DOHH2 (cell line): Measurements from ENCODE around the gene TUBA4B.

Experiments
- H3F3A ChIP-seq: fragments of 200-600 bp; sonication (generic), shearing (Covaris generic); 2 replicates; pipeline ENCODE4 v1.6.0; 2016; ENCODE audit warnings: antibody characterized with exemption, mild to moderate bottlenecking; ENCODE audit not compliant: control insufficient read depth, insufficient read depth
- H3K27ac ChIP-seq: fragments of 200-600 bp; sonication (generic); 2 replicates; pipeline ENCODE4 v1.5.1; 2014; ENCODE audit warnings: low read depth, mild to moderate bottlenecking, low read length, moderate library complexity
- H3K27me3 ChIP-seq: fragments of 200-600 bp; sonication (generic); 2 replicates; pipeline ENCODE4 v1.6.1; 2014; ENCODE audit warnings: mild to moderate bottlenecking, low read length, mixed read lengths; ENCODE audit not compliant: control insufficient read depth
- H3K36me3 ChIP-seq: fragments of 200-600 bp; sonication (generic); 2 replicates; pipeline ENCODE4 v1.6.1; 2014; ENCODE audit warnings: mild to moderate bottlenecking, low read length, moderate library complexity, mixed read lengths; ENCODE audit not compliant: control insufficient read depth
- H3K4me1 ChIP-seq: fragments of 200-600 bp; sonication (generic); 2 replicates; pipeline ENCODE4 v1.6.1; 2014; ENCODE audit warnings: mild to moderate bottlenecking, low read length, mixed read lengths; ENCODE audit not compliant: control insufficient read depth
- H3K4me2 ChIP-seq: fragments of 200-600 bp; sonication (generic); 2 replicates; pipeline ENCODE4 v1.6.0; 2014; ENCODE audit warnings: mild to moderate bottlenecking, low read length, moderate library complexity
- H3K4me3 ChIP-seq: fragments of 200-600 bp; sonication (generic); 2 replicates; pipeline ENCODE4 v1.5.1; 2014; ENCODE audit warnings: mild to moderate bottlenecking, low read length, mixed read lengths
- H3K79me2 ChIP-seq: fragments of 200-600 bp; sonication (generic); 2 replicates; pipeline ENCODE4 v1.6.1; 2014; ENCODE audit warnings: mild to moderate bottlenecking, low read length, mixed read lengths; ENCODE audit not compliant: control insufficient read depth
- H3K9me2 ChIP-seq: fragments of 200-600 bp; sonication (generic); replicated peaks from 2 replicates; pipeline ENCODE4 v1.6.1; 2014; ENCODE audit warnings: mild to moderate bottlenecking, low read length, mixed read lengths; ENCODE audit not compliant: control insufficient read depth
- H3K9me3 ChIP-seq: fragments of 200-600 bp; sonication (generic); 2 replicates; pipeline ENCODE4 v1.6.1; 2014; ENCODE audit warnings: antibody characterized with exemption, low read length, mixed read lengths; ENCODE audit not compliant: control insufficient read depth, insufficient read depth
- H4K20me1 ChIP-seq: fragments of 200-600 bp; sonication (generic); 2 replicates; pipeline ENCODE4 v1.6.0; 2014; ENCODE audit warnings: low read depth, mild to moderate bottlenecking, antibody characterized with exemption, low read length, moderate library complexity; ENCODE audit not compliant: control insufficient read depth, insufficient read depth
- EZH2phosphoT487 ChIP-seq: fragments of 200-600 bp; sonication (generic); IDR thresholded peaks from 2 replicates; pipeline ENCODE4 v1.6.1; 2017; ENCODE audit warnings: borderline replicate concordance, mild to moderate bottlenecking, antibody characterized with exemption, low read length, moderate library complexity, mixed read lengths
- TF ChIP-seq, protein P1 (sequence below): fragments of 200-600 bp; sonication (generic); IDR thresholded peaks from one replicate; pipeline ENCODE4 v1.5.1; 2014; ENCODE audit warnings: antibody characterized with exemption, mild to moderate bottlenecking, low read depth, low read length; ENCODE audit not compliant: poor library complexity, severe bottlenecking

The TUBA4B gene

DNA sequence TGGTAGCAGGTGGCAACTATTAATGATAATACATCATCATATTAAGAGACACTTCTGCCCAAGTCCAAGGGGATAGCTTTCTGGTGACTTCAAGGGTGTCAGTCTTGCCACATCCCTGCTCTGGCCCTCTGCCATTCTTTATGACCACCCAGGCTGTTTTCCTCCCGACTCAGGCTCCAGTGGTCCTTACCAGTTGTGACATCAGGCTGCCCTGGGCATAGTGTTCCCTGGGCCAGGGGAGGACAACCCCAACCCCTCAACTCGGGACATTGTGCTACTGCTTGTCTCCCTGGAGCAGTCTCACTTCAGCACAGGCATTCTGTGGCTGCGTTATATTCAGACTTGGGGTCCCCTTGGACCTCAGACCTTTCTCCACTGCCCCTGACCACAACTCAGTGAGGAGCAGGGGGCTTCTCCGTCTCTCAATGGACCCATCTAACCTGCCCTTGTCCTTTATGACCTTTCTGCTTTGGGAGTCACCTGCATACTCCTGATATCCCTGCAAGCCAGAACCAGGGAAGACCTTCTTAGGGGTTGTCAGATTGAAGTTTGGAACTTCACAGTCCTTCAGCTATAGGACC lies 39.0 kb downstream of the TUBA4B start:
- peaks cover 2% of the 10 kb centered on the region; the same call in 1 of the 2 replicates for H3F3A ChIP-seq
- no peak overlapping the region for H3K4me3 ChIP-seq
- no peak for TF ChIP-seq EZH2phosphoT487
- TF ChIP-seq, protein P1, sequence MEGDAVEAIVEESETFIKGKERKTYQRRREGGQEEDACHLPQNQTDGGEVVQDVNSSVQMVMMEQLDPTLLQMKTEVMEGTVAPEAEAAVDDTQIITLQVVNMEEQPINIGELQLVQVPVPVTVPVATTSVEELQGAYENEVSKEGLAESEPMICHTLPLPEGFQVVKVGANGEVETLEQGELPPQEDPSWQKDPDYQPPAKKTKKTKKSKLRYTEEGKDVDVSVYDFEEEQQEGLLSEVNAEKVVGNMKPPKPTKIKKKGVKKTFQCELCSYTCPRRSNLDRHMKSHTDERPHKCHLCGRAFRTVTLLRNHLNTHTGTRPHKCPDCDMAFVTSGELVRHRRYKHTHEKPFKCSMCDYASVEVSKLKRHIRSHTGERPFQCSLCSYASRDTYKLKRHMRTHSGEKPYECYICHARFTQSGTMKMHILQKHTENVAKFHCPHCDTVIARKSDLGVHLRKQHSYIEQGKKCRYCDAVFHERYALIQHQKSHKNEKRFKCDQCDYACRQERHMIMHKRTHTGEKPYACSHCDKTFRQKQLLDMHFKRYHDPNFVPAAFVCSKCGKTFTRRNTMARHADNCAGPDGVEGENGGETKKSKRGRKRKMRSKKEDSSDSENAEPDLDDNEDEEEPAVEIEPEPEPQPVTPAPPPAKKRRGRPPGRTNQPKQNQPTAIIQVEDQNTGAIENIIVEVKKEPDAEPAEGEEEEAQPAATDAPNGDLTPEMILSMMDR = no peak
- H3K36me3 ChIP-seq = no peaks in the 10 kb centered on the region
- no peaks in the 10 kb centered on the region for H3K9me3 ChIP-seq
- no peaks in the 10 kb centered on the region for H4K20me1 ChIP-seq
- H3K4me1 ChIP-seq = peaks cover 18% of the 10 kb centered on the region
- no peaks in the 10 kb centered on the region for H3K79me2 ChIP-seq
- no peaks in the 10 kb centered on the region for H3K9me2 ChIP-seq
- no peak overlapping the region for H3K27ac ChIP-seq
- H3K27me3 ChIP-seq = no peaks in the 10 kb centered on the region
- H3K4me2 ChIP-seq = no peak overlapping the region

DNA sequence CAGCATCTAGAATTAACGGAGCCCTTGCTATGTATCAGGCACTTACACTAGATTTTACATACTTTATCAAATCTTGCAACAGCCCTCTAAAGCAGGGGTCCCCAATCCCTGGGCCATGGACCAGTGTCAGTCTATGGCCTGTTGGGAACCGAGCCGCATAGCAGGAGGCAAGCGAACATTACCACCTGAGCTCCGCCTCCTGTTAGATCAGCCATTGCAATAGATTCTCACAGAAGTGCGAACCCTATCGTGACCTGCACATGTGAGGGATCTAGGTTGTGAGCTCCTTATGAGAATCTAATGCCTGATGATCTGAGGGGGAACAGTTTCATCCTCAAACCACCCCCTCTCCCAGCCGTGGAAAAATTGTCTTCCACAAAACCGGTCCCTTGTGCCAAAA lies 39.6 kb downstream of the TUBA4B start:
- H3K27me3 ChIP-seq = no peaks in the 10 kb centered on the region
- H3K4me2 ChIP-seq = no peak overlapping the region
- no peak overlapping the region for H3K4me3 ChIP-seq
- H3F3A ChIP-seq = peaks cover 2% of the 10 kb centered on the region; the same call in 1 of the 2 replicates
- H4K20me1 ChIP-seq = no peaks in the 10 kb centered on the region
- no peak overlapping the region for H3K27ac ChIP-seq
- no peaks in the 10 kb centered on the region for H3K9me2 ChIP-seq
- no peaks in the 10 kb centered on the region for H3K9me3 ChIP-seq
- peaks cover 18% of the 10 kb centered on the region for H3K4me1 ChIP-seq
- no peak for TF ChIP-seq EZH2phosphoT487
- TF ChIP-seq, protein P1 = no peak
- no peaks in the 10 kb centered on the region for H3K36me3 ChIP-seq
- H3K79me2 ChIP-seq = no peaks in the 10 kb centered on the region

DNA sequence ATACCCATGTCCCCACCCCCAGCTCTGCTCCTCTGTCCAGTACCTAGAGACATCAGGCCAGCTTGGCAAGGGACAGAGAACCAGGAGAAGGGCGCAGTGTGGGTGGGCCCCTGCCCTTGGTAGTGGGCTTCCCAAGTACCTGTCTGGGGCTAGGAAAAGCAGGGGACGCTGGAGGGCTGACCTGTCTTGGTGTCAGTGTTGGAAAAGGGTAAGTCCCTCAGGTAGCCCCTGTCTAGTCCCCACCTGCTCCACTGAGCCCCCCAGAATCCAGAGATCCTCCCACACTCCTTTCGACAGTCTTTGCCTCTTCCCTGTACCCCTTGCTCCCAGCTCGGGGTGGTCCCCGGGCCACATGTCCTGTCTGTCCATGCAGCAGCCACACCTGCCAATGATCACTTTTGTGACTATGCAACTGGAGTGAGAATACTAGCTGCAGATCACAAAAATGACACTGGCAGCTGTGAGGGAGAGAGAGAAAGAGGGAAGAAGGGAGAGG lies 40.7 kb downstream of the TUBA4B start:
- Histone ChIP-seq H3K79me2 (no peaks in the 10 kb centered on the region), H3K4me2 (peak overlapping the region; percentile 62), H3F3A (peaks cover 2% of the 10 kb centered on the region; the same call in 1 of the 2 replicates), H3K9me2 (no peaks in the 10 kb centered on the region), H3K9me3 (no peaks in the 10 kb centered on the region), H3K27me3 (peaks cover under 1% of the 10 kb centered on the region; the same call in 1 of the 2 replicates), H3K27ac (no peak overlapping the region), H3K36me3 (no peaks in the 10 kb centered on the region), H3K4me1 (peaks cover 19% of the 10 kb centered on the region), H4K20me1 (no peaks in the 10 kb centered on the region), H3K4me3 (peak overlapping the region; percentile 79)
- TF ChIP-seq EZH2phosphoT487 = no peak
- TF ChIP-seq, protein P1 = no peak
